ENCODE measurements around the gene PSMD1.
A peak's percentile ranks its signal among the peaks of the same experiment; 100 is the strongest.

The PSMD1 gene

GRCh38 chr2:231059756-231060155, 3.1 kb downstream of the PSMD1 start:
- peak overlapping the region; percentile 82; the same call in 1 of the 2 replicates for H3K4me2 ChIP-seq (ENCODE audit: insufficient read depth, low read length)
- no peaks in the 10 kb centered on the region for H3K27me3 ChIP-seq (ENCODE audit: insufficient read depth, low read length, poor library complexity)
- DNase-seq = no peak
- H3K9me3 ChIP-seq (ENCODE audit: insufficient read depth, low read length, severe bottlenecking) = no peaks in the 10 kb centered on the region
- peaks cover 33% of the 10 kb centered on the region for H3K4me1 ChIP-seq (ENCODE audit: insufficient read depth, low read length)
- ATAC-seq (ENCODE audit: insufficient read depth, low read depth) = no peak
- H2AFZ ChIP-seq (ENCODE audit: low read depth, low read length) = no peak overlapping the region
- peak overlapping the region in 1 of 2 experiments; percentile 3; a peak in 1 of 4 replicates for H3K4me3 ChIP-seq (ENCODE audit: low read depth in 1 of 2, low read length in 2 of 2)
- no peak overlapping the region for H3K27ac ChIP-seq (ENCODE audit: low read length)
- TF ChIP-seq CTCF (IDR thresholded peaks at IDR 0.05; ENCODE audit: borderline replicate concordance, extremely low read depth, low read length, poor library complexity, severe bottlenecking) (no peak), EZH2 (IDR thresholded peaks at IDR 0.05; ENCODE audit: borderline replicate concordance, low read depth, low read length, severe bottlenecking) (no peak)
- peaks cover 50% of the 10 kb centered on the region; the same call in 1 of the 2 replicates for H4K20me1 ChIP-seq (ENCODE audit: insufficient read depth, low read length)
- no peak overlapping the region for H3K9ac ChIP-seq (ENCODE audit: low read depth, low read length)
- peaks cover 79% of the 10 kb centered on the region for H3K79me2 ChIP-seq (ENCODE audit: insufficient read depth, low read length)
- peaks cover 45% of the 10 kb centered on the region for H3K36me3 ChIP-seq (ENCODE audit: insufficient read depth, low read length)

GRCh38 chr2:231062776-231063175, 6.1 kb downstream of the PSMD1 start:
- Histone ChIP-seq H3K4me1 (ENCODE audit: insufficient read depth, low read length) (peaks cover 24% of the 10 kb centered on the region), H3K27me3 (ENCODE audit: insufficient read depth, low read length, poor library complexity) (no peaks in the 10 kb centered on the region), H3K4me3 (ENCODE audit: low read depth in 1 of 2, low read length in 2 of 2) (no peak overlapping the region), H3K9me3 (ENCODE audit: insufficient read depth, low read length, severe bottlenecking) (no peaks in the 10 kb centered on the region), H3K79me2 (ENCODE audit: insufficient read depth, low read length) (peaks cover 75% of the 10 kb centered on the region), H2AFZ (ENCODE audit: low read depth, low read length) (no peak overlapping the region), H3K9ac (ENCODE audit: low read depth, low read length) (no peak overlapping the region), H3K4me2 (ENCODE audit: insufficient read depth, low read length) (no peak overlapping the region), H3K36me3 (ENCODE audit: insufficient read depth, low read length) (peaks cover 72% of the 10 kb centered on the region), H3K27ac (ENCODE audit: low read length) (no peak overlapping the region), H4K20me1 (ENCODE audit: insufficient read depth, low read length) (peaks cover 46% of the 10 kb centered on the region; the same call in 1 of the 2 replicates)
- ATAC-seq (ENCODE audit: insufficient read depth, low read depth) = no peak
- DNase-seq = no peak
- TF ChIP-seq CTCF (IDR thresholded peaks at IDR 0.05; ENCODE audit: borderline replicate concordance, extremely low read depth, low read length, poor library complexity, severe bottlenecking) (no peak), EZH2 (IDR thresholded peaks at IDR 0.05; ENCODE audit: borderline replicate concordance, low read depth, low read length, severe bottlenecking) (no peak)

- Histone ChIP-seq H3K4me3 (ENCODE audit: low read depth in 1 of 2, low read length in 2 of 2) (no peak overlapping the region), H3K9me3 (ENCODE audit: insufficient read depth, low read length, severe bottlenecking) (no peaks in the 10 kb centered on the region), H3K4me1 (ENCODE audit: insufficient read depth, low read length) (peaks cover 18% of the 10 kb centered on the region), H4K20me1 (ENCODE audit: insufficient read depth, low read length) (peaks cover 40% of the 10 kb centered on the region; the same call in 1 of the 2 replicates), H3K9ac (ENCODE audit: low read depth, low read length) (no peak overlapping the region), H3K4me2 (ENCODE audit: insufficient read depth, low read length) (no peak overlapping the region), H2AFZ (ENCODE audit: low read depth, low read length) (no peak overlapping the region), H3K27me3 (ENCODE audit: insufficient read depth, low read length, poor library complexity) (no peaks in the 10 kb centered on the region), H3K36me3 (ENCODE audit: insufficient read depth, low read length) (peaks cover 78% of the 10 kb centered on the region), H3K79me2 (ENCODE audit: insufficient read depth, low read length) (peaks cover 71% of the 10 kb centered on the region), H3K27ac (ENCODE audit: low read length) (no peak overlapping the region)
- no peak for ATAC-seq (ENCODE audit: insufficient read depth, low read depth)
- TF ChIP-seq CTCF (IDR thresholded peaks at IDR 0.05; ENCODE audit: borderline replicate concordance, extremely low read depth, low read length, poor library complexity, severe bottlenecking) (no peak), EZH2 (IDR thresholded peaks at IDR 0.05; ENCODE audit: borderline replicate concordance, low read depth, low read length, severe bottlenecking) (no peak)
- no peak for DNase-seq
Observed at GRCh38 chr2:231063347-231063746, 6.7 kb downstream of the PSMD1 start.

All from DND-41 (cell line).